ENCODE results near the gene DUSP5.

The DUSP5 gene

DNA sequence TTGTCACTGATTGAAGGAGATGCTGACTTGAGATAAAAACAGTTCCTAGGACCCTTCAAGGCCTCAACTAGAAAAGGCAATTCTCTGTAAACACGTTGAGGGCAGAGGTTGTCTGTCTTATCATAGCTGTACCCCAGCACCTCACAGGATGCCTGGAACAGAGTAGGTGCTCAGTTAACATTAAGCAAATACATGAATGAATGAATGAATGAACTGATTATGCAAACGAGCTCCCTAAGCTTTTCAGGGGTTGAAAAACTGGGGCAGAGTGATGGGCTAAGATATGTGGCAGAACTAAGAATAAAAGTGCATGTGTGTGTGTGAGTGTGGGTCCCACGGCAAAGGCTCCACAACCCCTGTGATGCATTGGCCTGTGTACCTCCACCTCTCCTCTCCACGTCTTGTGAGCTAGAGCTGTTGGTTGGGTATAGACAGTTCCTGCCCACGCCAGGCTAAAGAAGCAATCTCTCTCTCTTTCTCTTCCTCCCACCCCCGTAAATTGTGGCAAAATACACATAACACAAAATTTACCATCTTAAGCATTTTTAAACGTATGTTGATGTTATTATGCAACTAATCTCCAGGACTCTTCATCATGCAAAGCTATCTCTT lies 48.9 kb downstream of the DUSP5 start:
- FAIRE-seq (no peak), DNase-seq (ENCODE audit: insufficient read length, low spot score) (no peak)
- TF ChIP-seq POLR2A (IDR thresholded peaks at IDR 0.05; ENCODE audit: low read depth, low read length) = no peak

- FAIRE-seq (peak; percentile 80), DNase-seq (ENCODE audit: insufficient read length, low spot score) (no peak)
- TF ChIP-seq POLR2A (IDR thresholded peaks at IDR 0.05; ENCODE audit: low read depth, low read length) = no peak
Observed at GRCh38 chr10:110547139-110547761, 49.5 kb downstream of the DUSP5 start.

DNA sequence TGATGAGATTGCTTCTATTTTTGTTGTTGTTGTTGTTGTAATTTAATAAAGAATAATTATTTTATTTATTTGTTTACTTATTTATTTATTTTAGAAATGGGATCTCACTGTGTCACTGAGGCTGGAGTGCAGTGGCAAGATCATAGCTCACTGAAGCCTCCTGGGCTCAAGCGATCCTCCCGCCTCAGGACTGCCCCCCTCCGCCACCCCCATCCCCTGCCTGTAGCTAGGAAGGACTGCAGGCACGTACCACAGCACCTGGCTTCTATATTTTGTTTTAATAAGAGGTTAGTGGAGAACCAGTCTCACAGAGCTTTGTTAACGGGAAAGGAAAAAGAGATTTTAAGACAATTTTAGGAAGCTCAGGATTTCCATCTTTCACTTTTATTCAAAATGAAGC lies 50.3 kb downstream of the DUSP5 start:
- DNase-seq (ENCODE audit: insufficient read length, low spot score) = no peak
- no peak for FAIRE-seq
- no peak for TF ChIP-seq POLR2A (IDR thresholded peaks at IDR 0.05; ENCODE audit: low read depth, low read length)

DNA sequence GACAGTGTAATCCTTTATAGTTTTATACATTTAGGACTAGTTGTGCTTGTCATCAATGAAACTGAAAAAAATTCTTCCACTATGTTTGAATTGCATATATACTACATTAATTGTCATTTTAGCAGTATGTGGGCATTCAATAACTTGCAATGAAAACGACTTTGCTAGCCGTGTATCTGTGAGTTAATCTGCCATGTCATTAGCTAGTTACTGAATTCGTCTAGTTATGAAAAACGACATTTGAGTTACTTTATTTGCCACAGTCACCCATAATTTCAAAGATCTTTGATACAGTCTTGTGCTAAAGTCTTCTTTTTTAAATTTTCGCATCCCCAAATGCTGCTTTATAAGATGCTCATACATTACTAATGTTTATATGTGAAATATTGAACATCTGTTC lies 51.5 kb downstream of the DUSP5 start:
- DNase-seq (ENCODE audit: insufficient read length, low spot score) = no peak
- FAIRE-seq = no peak

DNA sequence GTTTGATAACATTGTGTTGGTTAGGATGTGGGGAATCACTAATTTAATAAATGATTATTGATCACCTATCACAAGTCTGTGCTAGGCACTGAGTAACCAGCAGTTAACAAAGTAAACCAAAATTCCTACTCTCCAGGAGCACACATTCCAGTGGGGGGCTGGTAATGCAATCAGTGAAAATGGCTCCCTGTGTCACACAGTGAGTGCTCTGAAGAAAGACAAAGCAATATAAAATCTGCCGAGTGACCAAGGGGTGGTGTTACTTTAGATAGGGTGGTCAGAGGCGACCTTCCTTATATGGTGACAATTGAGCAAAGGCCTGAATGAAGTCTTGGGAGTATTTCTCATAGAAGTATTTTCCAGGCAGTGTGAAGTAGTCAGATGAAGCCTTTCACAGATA lies 56.2 kb downstream of the DUSP5 start:
- no peak for TF ChIP-seq POLR2A (IDR thresholded peaks at IDR 0.05; ENCODE audit: low read depth, low read length)
- DNase-seq (ENCODE audit: insufficient read length, low spot score) = no peak
- FAIRE-seq = no peak

More for the DNA sequence above, 51.5 kb downstream of the DUSP5 start:
- no peak for TF ChIP-seq POLR2A (IDR thresholded peaks at IDR 0.05; ENCODE audit: low read depth, low read length)

- no peak for TF ChIP-seq POLR2A (IDR thresholded peaks at IDR 0.05; ENCODE audit: low read depth, low read length)
- FAIRE-seq = no peak
Observed at GRCh38 chr10:110556296-110556695, 58.6 kb downstream of the DUSP5 start.

DNA sequence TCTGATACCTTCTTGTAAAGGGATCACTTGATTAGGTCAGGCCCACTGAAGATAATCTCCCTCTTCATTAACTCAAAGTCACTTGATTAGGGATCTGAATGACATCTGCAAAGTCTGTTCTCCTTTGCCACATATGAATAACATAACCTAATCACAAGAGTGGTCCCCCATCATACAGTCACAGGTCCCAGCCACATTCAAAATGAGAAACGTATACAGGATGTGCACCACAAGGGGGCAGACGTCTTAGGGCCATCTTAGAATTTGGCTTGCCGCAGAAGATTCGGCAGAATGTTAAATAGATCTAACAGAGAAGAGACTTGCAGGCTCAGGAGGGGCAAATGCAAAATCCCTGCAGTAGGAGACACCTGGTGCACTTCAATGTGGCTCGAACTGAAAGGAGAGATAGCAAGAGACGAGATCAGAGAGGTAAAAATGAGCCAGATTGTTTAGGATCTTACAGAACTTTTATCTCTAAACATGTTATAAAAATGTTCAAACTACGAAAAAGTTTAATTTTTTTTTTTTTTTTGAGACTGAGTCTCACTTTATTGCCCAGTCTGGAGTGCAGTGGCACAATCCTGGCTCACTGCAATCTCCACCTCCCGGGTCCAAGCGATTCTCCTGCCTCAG lies 59.4 kb downstream of the DUSP5 start:
- no peak for DNase-seq (ENCODE audit: insufficient read length, low spot score)
- no peak for TF ChIP-seq POLR2A (IDR thresholded peaks at IDR 0.05; ENCODE audit: low read depth, low read length)
- FAIRE-seq = no peak

More at GRCh38 chr10:110556296-110556695, 58.6 kb downstream of the DUSP5 start:
- DNase-seq (ENCODE audit: insufficient read length, low spot score) = no peak

DNA sequence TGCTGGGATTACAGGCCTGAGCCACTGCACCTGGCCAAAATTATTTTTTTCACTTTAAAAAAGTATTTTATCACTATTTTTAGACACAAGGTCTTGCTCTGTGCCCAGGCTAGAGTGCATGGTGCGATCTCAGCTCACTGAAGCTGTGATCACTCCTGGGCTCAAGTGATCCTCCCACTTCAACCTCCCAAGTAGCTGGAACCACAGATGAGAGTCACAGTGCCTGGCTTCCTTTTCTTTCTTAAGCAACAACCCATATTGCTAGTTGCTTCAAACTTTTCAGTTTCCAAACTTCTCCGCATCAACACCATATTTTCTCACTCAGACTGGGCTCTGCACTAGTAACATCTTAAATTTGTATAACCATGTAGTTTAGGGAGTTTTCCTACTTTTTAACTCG lies 60.3 kb downstream of the DUSP5 start:
- TF ChIP-seq POLR2A (IDR thresholded peaks at IDR 0.05; ENCODE audit: low read depth, low read length) = no peak
- FAIRE-seq (no peak), DNase-seq (ENCODE audit: insufficient read length, low spot score) (no peak)

DNA sequence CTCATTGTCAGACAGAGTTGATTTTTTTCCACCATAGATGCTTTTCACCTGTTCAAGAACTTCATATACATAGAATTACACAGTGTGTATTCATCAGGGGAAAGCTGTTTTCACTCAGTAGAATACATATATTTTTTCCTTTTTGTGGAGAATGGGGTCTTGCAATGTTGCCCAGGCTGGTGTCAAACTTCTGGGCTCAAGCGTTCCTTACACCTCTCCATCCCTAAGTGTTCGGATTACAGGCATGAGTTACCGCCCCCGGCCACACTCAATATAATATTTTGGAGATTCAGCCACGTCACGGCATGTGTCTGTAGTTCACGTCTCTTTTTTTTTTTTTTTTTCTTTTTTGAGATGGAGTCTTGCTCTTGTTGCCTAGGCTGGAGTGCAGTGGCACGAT lies 62.3 kb downstream of the DUSP5 start:
- TF ChIP-seq POLR2A (IDR thresholded peaks at IDR 0.05; ENCODE audit: low read depth, low read length) = no peak
- DNase-seq (ENCODE audit: insufficient read length, low spot score) = no peak
- FAIRE-seq = no peak

Data from H54 (cell line).